Dermis microvascular lymphatic vessel endothelial cell (primary cell): ENCODE results near the gene VTI1B. TPM values are rescaled to one million over a fixed set of nuclear protein-coding genes. Genes with fewer than 3 reads are reported as not detected.
"Not testable (repeated sequence)": the region's sequence is repeated elsewhere in the genome, so short reads cannot be mapped to it uniquely, and the experiment has no call there.

ENCODE experiments used
- DNase-seq, 2 donors: peaks; one replicate each; pipeline versions ENCODE4 v3.0.0 to v3.0.0-alpha.2; 2010; ENCODE audit warnings: low read depth in 2 of 2
- total RNA-seq: library from RNA; depleted of rRNA; stranded (reverse); fragments of >200 nt; gene quantifications from 2 replicates; pipeline ENCODE4 v1.2.1, GENCODE V29; 2014

The VTI1B gene, protein sequence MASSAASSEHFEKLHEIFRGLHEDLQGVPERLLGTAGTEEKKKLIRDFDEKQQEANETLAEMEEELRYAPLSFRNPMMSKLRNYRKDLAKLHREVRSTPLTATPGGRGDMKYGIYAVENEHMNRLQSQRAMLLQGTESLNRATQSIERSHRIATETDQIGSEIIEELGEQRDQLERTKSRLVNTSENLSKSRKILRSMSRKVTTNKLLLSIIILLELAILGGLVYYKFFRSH
- 36.2 and 51.2 TPM in 2 replicates for total RNA-seq

- DNase-seq, result peak; percentile 41 to 80
Observed at GRCh38 chr14:67674480-67675218, at the start of gene VTI1B. VTI1B (minus strand) TSS chr14:67674632; CDS start chr14:67674489, 143 bp downstream.

DNA sequence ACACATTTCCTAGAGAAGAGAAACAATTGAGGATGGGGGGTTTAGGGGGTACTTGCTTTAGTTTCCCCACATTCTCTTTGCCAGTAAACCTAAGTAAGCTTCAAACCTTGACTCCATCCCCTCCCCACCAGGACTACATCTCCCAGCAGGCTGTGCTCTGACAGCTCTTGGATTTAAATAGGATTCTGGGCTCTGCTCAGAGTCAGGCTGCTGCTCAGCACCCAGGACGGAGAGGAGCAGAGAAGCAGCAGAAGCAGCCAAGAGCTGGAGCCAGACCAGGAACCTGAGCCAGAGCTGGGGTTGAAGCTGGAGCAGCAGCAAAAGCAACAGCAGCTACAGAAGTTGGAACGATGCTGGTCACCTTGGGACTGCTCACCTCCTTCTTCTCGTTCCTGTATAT lies 47.9 kb upstream of the VTI1B start:
- DNase-seq, result no peak

GRCh38 chr14:67721875-67722274 lies 47.4 kb upstream of the VTI1B start:
- DNase-seq, result no peak

GRCh38 chr14:67719866-67720265 lies 45.4 kb upstream of the VTI1B start:
- no peak for DNase-seq

- not testable (repeated sequence) for DNase-seq
Observed at GRCh38 chr14:67719385-67719784, 45.0 kb upstream of the VTI1B start.

DNA sequence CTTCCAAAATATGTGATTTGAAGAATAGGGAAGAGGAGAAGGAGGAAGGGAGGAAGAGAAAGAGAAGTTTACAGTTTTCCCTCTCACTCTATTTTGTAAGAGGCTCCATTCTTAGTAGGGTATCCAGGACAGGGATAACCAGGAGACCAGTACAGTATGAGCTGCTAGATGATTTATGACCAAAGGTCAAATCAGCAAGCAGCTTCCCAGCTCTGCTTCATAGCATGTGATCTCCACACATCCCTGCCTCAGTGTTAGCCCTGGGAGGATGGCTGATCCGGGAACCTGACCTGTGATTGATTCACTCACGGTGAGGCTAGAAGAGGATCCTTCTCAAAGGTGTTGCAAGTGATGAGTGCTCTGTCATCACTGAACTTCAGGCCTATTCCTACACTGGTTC lies 43.8 kb upstream of the VTI1B start:
- no peak for DNase-seq

DNA sequence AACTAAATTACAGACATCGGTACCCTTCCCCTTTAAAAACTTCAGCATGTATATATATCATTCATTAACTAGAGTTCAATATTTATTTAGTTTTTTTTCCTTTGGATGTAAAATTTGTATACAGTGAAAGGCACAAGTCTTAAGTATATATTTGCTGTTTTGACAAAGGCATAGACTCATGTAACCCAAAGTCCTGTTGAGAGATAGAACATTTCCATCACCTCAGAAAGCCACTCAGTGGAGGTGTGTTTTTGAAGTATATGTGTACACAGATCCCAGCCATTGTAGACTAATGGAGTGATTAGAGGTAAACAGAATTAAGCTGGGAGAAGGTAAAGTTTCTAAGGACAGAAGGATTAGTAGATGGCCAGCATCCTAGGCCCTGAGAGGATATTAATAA lies 42.6 kb upstream of the VTI1B start:
- no peak for DNase-seq

- DNase-seq, result no peak
Observed at GRCh38 chr14:67710209-67710608, 35.8 kb upstream of the VTI1B start.

- not testable (repeated sequence) for DNase-seq
Observed at GRCh38 chr14:67709796-67710195, 35.4 kb upstream of the VTI1B start.

GRCh38 chr14:67709346-67709745 lies 34.9 kb upstream of the VTI1B start:
- DNase-seq, result not testable (repeated sequence)

GRCh38 chr14:67705211-67705610 lies 30.8 kb upstream of the VTI1B start:
- DNase-seq, result no peak

DNA sequence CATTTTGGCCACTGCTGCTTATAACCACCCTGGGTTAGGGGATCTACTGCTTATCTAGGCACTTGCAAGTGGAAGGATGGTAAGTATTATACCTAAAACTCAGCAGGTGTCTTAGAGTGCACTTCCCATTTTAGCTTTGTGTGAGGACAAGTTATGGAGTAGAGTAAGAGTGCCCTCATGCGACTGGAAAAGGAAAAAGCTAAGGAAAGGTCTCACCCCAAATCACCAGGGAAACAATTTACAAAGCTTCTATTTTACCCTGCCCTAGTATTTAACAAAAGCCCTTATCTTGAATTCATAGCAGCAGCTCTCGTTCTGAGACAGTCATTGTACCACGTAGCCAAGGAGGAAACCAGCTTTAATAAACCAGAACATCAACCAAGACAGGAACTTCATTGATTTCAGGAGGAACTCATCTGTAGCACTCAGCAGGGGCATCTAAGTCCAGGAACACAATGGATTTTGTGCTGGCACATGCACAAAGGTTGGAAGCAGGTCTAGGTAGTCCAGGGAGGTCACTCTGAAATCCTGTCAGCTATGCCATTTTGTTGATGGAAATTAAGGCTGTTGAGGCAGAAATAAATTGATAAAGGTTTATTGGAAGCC lies 30.2 kb upstream of the VTI1B start:
- DNase-seq, result peak; percentile 36 to 63

DNA sequence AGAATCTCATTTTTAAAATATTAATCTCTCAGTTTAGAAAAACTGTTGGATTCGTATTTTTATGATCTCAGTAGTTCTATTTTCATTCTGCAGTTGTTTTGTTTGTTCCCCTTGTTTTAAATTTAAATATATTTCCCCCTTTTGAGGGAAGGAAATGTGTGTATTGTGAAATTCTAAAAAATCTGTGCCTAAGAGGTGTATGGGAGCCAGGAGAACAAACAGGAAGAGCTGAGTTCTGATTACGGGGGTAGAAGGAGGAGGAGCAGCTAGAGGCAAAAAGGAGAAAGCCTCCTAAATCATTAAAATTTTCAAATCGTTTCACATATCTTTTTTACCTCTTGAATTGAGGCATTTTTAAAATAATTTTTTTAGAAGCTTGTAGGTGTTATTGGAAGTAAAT lies 29.6 kb upstream of the VTI1B start:
- no peak for DNase-seq

- DNase-seq, result not testable (repeated sequence)
Observed at GRCh38 chr14:67701492-67701891, 27.1 kb upstream of the VTI1B start, which contains the start of gene RDH12. RDH12 (plus strand) TSS chr14:67701886; CDS start chr14:67722643, 20,757 bp downstream.

DNA sequence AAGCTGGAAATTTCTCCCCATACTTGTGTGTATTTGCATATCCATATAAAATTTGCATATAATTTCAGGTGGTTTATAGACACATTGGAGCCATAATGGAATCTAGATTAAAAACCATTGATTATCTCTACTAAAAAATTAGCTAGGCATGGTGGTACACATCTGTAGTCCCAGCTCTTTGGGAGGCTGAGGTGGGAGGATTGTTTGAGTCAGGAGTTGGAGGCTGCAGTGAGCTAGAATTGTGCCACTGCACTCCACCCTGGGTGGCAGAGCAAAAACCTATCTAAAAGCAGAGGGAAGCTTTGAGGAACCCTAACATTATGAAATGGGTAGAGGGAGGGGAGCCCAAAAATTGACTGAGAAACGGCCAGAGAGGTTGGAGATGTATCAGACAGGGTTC lies 23.7 kb upstream of the VTI1B start:
- DNase-seq, result no peak

DNA sequence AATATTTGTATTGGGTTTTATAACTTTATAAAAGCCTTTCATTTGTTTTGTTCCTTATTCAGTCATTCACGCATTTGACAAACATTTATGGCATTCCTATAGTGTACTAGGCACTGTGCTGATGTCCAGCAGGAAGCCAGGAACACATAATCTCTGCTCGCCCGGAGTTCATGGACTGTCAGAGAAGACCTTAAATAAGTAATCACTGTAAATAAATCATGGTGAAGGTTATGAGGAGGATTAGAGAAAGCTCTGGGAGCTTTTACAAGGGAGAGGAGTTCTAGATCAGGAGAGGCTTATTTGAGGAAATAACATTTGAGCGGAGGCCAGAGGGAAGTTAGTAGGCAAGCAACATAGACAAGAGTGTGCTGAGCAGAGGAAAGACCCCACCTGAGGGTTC lies 22.6 kb upstream of the VTI1B start:
- no peak for DNase-seq

GRCh38 chr14:67695394-67695949 lies 21.0 kb upstream of the VTI1B start, which contains the start of gene RDH11:
RDH11 (minus strand) TSS chr14:67695764; CDS start chr14:67695703, 61 bp downstream.
- DNase-seq, result peak; percentile 82 to 92

- peak; percentile 81 to 98 for DNase-seq
Observed at GRCh38 chr14:67694791-67695393, 20.5 kb upstream of the VTI1B start.

DNA sequence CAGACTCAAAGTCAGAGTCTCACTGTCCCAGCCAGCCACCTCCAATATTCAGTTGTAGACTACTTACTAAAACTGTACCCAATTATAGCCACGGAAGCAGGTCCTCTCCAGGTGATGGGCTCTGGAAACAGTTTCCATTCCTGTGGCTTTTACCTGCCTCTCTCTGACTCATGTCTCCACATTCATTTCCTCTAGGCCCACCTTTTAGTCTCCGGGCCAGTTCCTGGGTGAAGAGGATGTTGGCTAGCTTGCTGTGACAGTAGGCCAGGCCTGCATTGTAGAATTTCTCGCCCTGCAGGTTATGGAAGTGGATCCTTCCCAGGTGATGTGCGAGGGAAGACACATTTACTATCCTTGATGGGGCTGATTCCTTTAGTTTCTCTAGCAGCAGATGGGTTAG lies 15.6 kb upstream of the VTI1B start:
- DNase-seq, result no peak

DNA sequence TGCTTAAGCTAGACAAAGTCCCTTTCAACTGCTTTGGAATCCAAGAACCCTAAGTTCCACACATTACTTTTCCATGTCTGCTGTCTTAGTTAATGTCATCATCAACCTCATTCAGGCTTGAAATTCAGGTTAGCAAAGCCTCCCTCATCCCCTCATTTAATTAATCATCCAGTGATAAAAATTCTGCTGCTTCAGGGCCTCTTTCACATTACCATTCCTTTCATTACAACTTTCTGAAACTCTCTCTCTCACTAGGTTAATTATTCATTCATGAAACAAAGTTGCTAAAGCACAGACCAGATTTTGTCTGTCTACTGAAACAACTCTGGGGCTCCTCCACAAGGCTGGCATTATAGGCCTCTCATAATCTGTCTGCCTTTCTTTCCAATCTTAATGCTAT lies 9.4 kb upstream of the VTI1B start:
- no peak for DNase-seq

DNA sequence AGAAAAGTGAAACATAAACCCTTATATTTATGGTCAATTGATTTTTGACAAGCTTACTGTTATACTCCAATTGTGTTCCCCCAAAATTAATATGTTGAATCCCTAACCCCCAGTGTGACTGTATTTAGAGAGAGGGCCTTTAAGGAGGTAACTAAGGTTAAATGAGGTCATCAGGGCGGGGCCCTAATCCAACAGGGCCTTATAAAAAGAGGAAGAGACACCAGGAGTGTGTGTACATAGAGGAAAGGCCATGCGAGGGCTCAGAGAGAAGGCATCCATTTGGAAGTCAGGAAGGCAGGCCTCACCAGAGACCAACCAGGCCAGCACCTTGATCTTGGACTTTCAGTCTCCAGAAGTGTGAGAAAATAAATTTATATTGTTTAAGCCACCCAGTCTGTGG lies 6.5 kb upstream of the VTI1B start:
- DNase-seq, result no peak

- peak in 1 of 2 donors; percentile 74 for DNase-seq
Observed at GRCh38 chr14:67680121-67680602, 5.7 kb upstream of the VTI1B start.
